ENCODE measurements around the gene NRCAM.

GRCh38 chr7:108367946-108368345 lies 88.3 kb downstream of the NRCAM start:
- TF ChIP-seq ZFP30 (CRISPR knock-in tag; IDR thresholded peaks at IDR 0.05) (no peak), ZC3H10 (CRISPR knock-in tag; IDR thresholded peaks at IDR 0.05) (no peak), ZNF70 (CRISPR knock-in tag; IDR thresholded peaks at IDR 0.05) (no peak), SNAI2 (CRISPR knock-in tag; IDR thresholded peaks at IDR 0.05) (no peak), RARB (CRISPR knock-in tag; IDR thresholded peaks at IDR 0.05) (no peak)
- TF ChIP-seq, protein P1, sequence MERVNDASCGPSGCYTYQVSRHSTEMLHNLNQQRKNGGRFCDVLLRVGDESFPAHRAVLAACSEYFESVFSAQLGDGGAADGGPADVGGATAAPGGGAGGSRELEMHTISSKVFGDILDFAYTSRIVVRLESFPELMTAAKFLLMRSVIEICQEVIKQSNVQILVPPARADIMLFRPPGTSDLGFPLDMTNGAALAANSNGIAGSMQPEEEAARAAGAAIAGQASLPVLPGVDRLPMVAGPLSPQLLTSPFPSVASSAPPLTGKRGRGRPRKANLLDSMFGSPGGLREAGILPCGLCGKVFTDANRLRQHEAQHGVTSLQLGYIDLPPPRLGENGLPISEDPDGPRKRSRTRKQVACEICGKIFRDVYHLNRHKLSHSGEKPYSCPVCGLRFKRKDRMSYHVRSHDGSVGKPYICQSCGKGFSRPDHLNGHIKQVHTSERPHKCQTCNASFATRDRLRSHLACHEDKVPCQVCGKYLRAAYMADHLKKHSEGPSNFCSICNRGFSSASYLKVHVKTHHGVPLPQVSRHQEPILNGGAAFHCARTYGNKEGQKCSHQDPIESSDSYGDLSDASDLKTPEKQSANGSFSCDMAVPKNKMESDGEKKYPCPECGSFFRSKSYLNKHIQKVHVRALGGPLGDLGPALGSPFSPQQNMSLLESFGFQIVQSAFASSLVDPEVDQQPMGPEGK (CRISPR knock-in tag; IDR thresholded peaks at IDR 0.05; ENCODE audit: borderline replicate concordance): no peak
- TF ChIP-seq, protein P2, sequence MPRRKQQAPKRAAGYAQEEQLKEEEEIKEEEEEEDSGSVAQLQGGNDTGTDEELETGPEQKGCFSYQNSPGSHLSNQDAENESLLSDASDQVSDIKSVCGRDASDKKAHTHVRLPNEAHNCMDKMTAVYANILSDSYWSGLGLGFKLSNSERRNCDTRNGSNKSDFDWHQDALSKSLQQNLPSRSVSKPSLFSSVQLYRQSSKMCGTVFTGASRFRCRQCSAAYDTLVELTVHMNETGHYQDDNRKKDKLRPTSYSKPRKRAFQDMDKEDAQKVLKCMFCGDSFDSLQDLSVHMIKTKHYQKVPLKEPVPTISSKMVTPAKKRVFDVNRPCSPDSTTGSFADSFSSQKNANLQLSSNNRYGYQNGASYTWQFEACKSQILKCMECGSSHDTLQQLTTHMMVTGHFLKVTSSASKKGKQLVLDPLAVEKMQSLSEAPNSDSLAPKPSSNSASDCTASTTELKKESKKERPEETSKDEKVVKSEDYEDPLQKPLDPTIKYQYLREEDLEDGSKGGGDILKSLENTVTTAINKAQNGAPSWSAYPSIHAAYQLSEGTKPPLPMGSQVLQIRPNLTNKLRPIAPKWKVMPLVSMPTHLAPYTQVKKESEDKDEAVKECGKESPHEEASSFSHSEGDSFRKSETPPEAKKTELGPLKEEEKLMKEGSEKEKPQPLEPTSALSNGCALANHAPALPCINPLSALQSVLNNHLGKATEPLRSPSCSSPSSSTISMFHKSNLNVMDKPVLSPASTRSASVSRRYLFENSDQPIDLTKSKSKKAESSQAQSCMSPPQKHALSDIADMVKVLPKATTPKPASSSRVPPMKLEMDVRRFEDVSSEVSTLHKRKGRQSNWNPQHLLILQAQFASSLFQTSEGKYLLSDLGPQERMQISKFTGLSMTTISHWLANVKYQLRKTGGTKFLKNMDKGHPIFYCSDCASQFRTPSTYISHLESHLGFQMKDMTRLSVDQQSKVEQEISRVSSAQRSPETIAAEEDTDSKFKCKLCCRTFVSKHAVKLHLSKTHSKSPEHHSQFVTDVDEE (CRISPR knock-in tag; IDR thresholded peaks at IDR 0.05): no peak
- TF ChIP-seq, protein P3, sequence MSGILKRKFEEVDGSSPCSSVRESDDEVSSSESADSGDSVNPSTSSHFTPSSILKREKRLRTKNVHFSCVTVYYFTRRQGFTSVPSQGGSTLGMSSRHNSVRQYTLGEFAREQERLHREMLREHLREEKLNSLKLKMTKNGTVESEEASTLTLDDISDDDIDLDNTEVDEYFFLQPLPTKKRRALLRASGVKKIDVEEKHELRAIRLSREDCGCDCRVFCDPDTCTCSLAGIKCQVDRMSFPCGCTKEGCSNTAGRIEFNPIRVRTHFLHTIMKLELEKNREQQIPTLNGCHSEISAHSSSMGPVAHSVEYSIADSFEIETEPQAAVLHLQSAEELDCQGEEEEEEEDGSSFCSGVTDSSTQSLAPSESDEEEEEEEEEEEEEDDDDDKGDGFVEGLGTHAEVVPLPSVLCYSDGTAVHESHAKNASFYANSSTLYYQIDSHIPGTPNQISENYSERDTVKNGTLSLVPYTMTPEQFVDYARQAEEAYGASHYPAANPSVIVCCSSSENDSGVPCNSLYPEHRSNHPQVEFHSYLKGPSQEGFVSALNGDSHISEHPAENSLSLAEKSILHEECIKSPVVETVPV (CRISPR knock-in tag; IDR thresholded peaks at IDR 0.05): no peak
